Transverse colon (tissue), 4 donors: Measurements from ENCODE around the gene WDFY3. TPM values are rescaled to one million over a fixed set of nuclear protein-coding genes. Genes with fewer than 3 reads are reported as not detected.

ENCODE experiments used
- DNase-seq: peaks from one replicate; pipeline ENCODE4 v3.0.0-alpha.2; 2019
- H3K27ac ChIP-seq, 4 donors: fragments of 200-600 bp; sonication (generic); 2 replicates each; pipeline ENCODE4 v1.5.1; 2016 to 2018; ENCODE audit warnings: inconsistent platforms in 4 of 4
- H3K27me3 ChIP-seq: fragments of 200-600 bp; sonication (generic); 2 replicates; pipeline ENCODE4 v1.5.1; 2017; ENCODE audit warnings: inconsistent platforms
- H3K36me3 ChIP-seq, 4 donors: fragments of 200-600 bp; sonication (generic); 2 replicates each; pipeline ENCODE4 v1.5.1; 2017 to 2019; ENCODE audit warnings: inconsistent platforms in 4 of 4
- H3K4me1 ChIP-seq, 4 donors: fragments of 200-600 bp; sonication (generic); 2 replicates each; pipeline ENCODE4 v1.5.1; 2017 to 2020; ENCODE audit warnings: inconsistent platforms in 4 of 4
- H3K4me3 ChIP-seq, 4 donors: fragments of 200-600 bp; sonication (generic); 1 replicate in 1 of 4; 2 replicates in 3 of 4; pipeline versions ENCODE4 v1.5.1 to v1.6.1; 2017 to 2019; ENCODE audit warnings: inconsistent platforms in 4 of 4
- H3K9me3 ChIP-seq, 2 donors: fragments of 200-600 bp; sonication (generic); 2 replicates each; pipeline ENCODE4 v1.5.1; 2017 to 2019; ENCODE audit warnings: inconsistent platforms in 2 of 2
- EP300 ChIP-seq: sonication (generic); formaldehyde crosslinking; IDR thresholded peaks from one replicate; pipeline ENCODE4 v1.6.1; 2017; ENCODE audit warnings: antibody characterized with exemption, low read depth
- POLR2A ChIP-seq: fragments of 450-650 bp; IDR thresholded peaks from one replicate; pipeline ENCODE4 v1.6.1; 2016; ENCODE audit warnings: antibody characterized with exemption, mild to moderate bottlenecking, moderate library complexity
- POLR2AphosphoS5 ChIP-seq, 3 donors: sonication (generic); formaldehyde crosslinking; IDR thresholded peaks; one replicate each; pipeline ENCODE4 v1.6.1; 2016; ENCODE audit warnings: antibody characterized with exemption in 3 of 3
- WGBS, 2 donors: methylation state at CpG; one replicate each; pipeline ENCODE4 v1.1.5; 2018; ENCODE audit warnings: low coverage in 1 of 2; 5-methylcytosine and 5-hydroxymethylcytosine counted together
- in situ Hi-C, 4 donors: fragments of 200-750 bp; cut with MboI; loops; one replicate each; pipeline versions ENCODE4 v1.15.0 to v1.15.1; 2017; ENCODE audit warnings: low sequenced_read_pairs in 3 of 4, low pct_ligation_motif_present in 1 of 4, low pct_unique_long_range_greater_than_20kb in 1 of 4
- intact Hi-C: fragments of 100-400 bp; cut with DNase I; formaldehyde crosslinking; loops from one replicate; pipeline ENCODE4 v1.15.1; 2023; ENCODE audit warnings: low total_unique reads
- total RNA-seq, 4 donors: library from RNA; depleted of rRNA; stranded (reverse); fragments of >200 nt; gene quantifications; one replicate each; pipeline ENCODE4 v1.1.0, GENCODE V29; 2016
- TF ChIP-seq, protein P1 (sequence below), 5 experiments: fragments of 200-600 bp in 3 of 5; fragments of 450-650 bp in 2 of 5; sonication (generic) in 3 of 5; IDR thresholded peaks; 1 replicate in 2 of 5; 2 replicates in 3 of 5; pipeline ENCODE4 v1.5.1; 2016 to 2017; ENCODE audit warnings: antibody characterized with exemption in 5 of 5, inconsistent platforms in 3 of 5, mild to moderate bottlenecking in 2 of 5, moderate library complexity in 1 of 5

The WDFY3 gene
- total RNA-seq, 4 donors from 2014 or later = 58.8 to 449 (median 69.2) TPM

DNA sequence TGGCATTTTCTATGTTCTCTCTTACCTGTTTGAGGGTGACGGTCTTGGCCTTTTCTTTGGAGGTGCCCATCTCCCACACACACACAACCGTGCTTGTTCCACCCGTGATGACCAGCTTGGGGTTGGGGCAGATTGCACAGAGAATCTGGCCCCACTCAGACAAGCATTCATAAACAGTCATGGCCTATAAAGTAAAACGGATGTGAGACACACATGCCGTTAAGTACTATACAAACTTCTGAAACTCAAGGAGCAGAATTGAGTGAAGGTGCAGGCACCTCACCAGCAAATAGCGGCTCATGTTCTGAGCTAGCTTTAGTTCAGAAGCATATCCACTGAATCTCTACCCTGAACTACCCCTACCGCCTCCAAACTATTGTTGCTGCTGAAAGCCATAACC is 276.0 kb downstream of the WDFY3 start:
- Histone ChIP-seq H3K4me3 (no peak overlapping the region), H3K27me3 (no peaks in the 10 kb centered on the region), H3K9me3 (no peaks in the 10 kb centered on the region), H3K36me3 (peaks cover 0 to 46% (median 15%) of the 10 kb centered on the region in 4 donors), H3K4me1 (no peaks in the 10 kb centered on the region), H3K27ac (no peak overlapping the region)
- no peak for TF ChIP-seq EP300
- TF ChIP-seq POLR2AphosphoS5 (IDR thresholded peaks at IDR 0.05) = no peak
- TF ChIP-seq POLR2A = no peak
- TF ChIP-seq, protein P1, sequence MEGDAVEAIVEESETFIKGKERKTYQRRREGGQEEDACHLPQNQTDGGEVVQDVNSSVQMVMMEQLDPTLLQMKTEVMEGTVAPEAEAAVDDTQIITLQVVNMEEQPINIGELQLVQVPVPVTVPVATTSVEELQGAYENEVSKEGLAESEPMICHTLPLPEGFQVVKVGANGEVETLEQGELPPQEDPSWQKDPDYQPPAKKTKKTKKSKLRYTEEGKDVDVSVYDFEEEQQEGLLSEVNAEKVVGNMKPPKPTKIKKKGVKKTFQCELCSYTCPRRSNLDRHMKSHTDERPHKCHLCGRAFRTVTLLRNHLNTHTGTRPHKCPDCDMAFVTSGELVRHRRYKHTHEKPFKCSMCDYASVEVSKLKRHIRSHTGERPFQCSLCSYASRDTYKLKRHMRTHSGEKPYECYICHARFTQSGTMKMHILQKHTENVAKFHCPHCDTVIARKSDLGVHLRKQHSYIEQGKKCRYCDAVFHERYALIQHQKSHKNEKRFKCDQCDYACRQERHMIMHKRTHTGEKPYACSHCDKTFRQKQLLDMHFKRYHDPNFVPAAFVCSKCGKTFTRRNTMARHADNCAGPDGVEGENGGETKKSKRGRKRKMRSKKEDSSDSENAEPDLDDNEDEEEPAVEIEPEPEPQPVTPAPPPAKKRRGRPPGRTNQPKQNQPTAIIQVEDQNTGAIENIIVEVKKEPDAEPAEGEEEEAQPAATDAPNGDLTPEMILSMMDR (IDR thresholded peaks at IDR 0.05) = no peak
- in situ Hi-C loops = no loop called here
- intact Hi-C loops = no loop called here
- DNase-seq = no peak
- WGBS, 2 donors = 92 to 100% methylated on average over 3 to 7 of the region's 7 CpGs

DNA sequence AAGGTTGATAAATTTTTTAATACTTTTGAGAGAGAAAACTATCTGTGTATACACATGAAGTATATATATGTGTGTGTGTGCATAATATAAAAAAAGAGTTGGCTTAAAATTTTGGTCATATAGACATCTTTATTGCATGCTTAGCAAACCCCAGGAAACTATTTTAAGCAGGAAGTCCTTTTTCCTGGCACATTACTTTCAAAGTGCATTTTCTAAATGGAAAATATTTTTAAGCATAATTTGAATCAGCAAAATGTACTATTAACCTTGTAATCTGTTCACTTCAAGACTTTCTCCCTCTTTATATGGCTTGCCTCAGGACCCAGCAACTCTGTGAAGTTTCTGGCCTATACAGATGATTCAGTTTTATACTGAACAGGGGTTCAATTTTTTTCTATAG is 277.3 kb downstream of the WDFY3 start:
- no peak overlapping the region for H3K27ac ChIP-seq
- no peak overlapping the region for H3K4me3 ChIP-seq
- H3K27me3 ChIP-seq = no peaks in the 10 kb centered on the region
- peaks cover 0 to 34% (median 8%) of the 10 kb centered on the region in 4 donors for H3K36me3 ChIP-seq
- H3K4me1 ChIP-seq = no peaks in the 10 kb centered on the region
- no peak for DNase-seq
- H3K9me3 ChIP-seq = no peaks in the 10 kb centered on the region
- TF ChIP-seq, protein P1 (IDR thresholded peaks at IDR 0.05) = no peak
- TF ChIP-seq POLR2A (no peak), EP300 (no peak), POLR2AphosphoS5 (IDR thresholded peaks at IDR 0.05) (no peak)
- intact Hi-C loops = no loop called here
- in situ Hi-C loops = no loop called here

DNA sequence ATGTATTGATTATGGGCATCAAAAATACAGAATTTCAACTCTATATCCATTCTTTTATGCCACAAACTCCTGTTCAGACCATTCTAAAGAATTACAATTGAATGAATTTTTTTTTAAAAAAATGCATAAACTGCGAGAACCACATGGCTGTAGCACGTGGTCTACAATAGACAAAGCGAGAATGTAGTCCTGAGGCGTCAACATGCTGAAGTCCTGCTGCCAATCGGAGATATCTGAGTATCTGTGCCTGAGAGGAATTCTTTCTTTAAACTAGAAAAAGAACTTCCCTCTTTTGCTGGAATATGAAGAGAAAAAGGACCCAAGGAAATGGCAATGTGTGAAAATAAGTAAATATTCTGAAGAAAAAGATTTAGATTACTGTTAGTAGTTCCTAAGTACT is 277.9 kb downstream of the WDFY3 start:
- intact Hi-C loops (no loop called here), in situ Hi-C loops (no loop called here)
- WGBS, 2 donors = 85 to 94% methylated on average over 5 of the region's 5 CpGs
- Histone ChIP-seq H3K4me1 (no peaks in the 10 kb centered on the region), H3K4me3 (no peak overlapping the region), H3K27ac (no peak overlapping the region), H3K36me3 (peaks cover 0 to 30% (median 7%) of the 10 kb centered on the region in 4 donors), H3K9me3 (no peaks in the 10 kb centered on the region), H3K27me3 (no peaks in the 10 kb centered on the region)
- no peak for DNase-seq
- no peak for TF ChIP-seq POLR2AphosphoS5 (IDR thresholded peaks at IDR 0.05)
- no peak for TF ChIP-seq POLR2A
- TF ChIP-seq, protein P1 (IDR thresholded peaks at IDR 0.05) = no peak
- no peak for TF ChIP-seq EP300

DNA sequence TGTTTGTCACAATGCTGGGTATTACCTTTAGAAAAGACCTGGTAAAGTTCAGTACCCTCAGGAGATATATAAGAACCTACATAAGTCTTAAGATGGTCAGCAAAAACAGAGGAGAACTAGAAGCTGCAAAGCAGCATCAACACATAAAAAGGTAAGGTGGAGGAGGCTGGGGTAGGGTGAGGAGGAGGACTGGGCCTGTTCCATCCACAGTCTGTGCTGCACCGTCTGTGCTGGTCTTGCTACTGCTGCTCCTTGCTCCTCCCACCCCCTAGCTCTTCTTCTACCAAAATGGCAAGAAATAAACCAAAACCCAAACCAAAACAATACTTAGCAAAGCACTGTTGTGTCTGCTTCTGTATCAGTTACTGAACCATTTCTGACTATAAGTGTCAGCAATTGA is 281.4 kb downstream of the WDFY3 start:
- TF ChIP-seq POLR2AphosphoS5 (IDR thresholded peaks at IDR 0.05) = no peak
- no peak for TF ChIP-seq EP300
- TF ChIP-seq POLR2A = no peak
- TF ChIP-seq, protein P1 (IDR thresholded peaks at IDR 0.05) = no peak
- H3K9me3 ChIP-seq = no peaks in the 10 kb centered on the region
- intact Hi-C loops (no loop called here), in situ Hi-C loops (no loop called here)
- no peaks in the 10 kb centered on the region for H3K27me3 ChIP-seq
- H3K4me3 ChIP-seq = no peak overlapping the region
- H3K4me1 ChIP-seq = peaks cover 0 to 22% (median 11%) of the 10 kb centered on the region in 4 donors
- WGBS, 2 donors = 70% methylated on average over 1 of the region's 1 CpG; no CpG with 5 or more reads in 1 of the 2 donors
- no peak overlapping the region for H3K27ac ChIP-seq
- H3K36me3 ChIP-seq = peaks cover 0 to 28% (median 2%) of the 10 kb centered on the region in 4 donors
- no peak for DNase-seq
